Measurements from ENCODE around the gene RFLNA. TPM values are rescaled to one million over a fixed set of nuclear protein-coding genes. Genes with fewer than 3 reads are reported as not detected.
A peak's percentile ranks its signal among the peaks of the same experiment; 100 is the strongest.

The RFLNA gene
- total and polyA plus RNA-seq, 2 of the 13 experiments (the other 11 are each of a cell fraction or from before 2014, with no cell fraction given) = not detected

DNA sequence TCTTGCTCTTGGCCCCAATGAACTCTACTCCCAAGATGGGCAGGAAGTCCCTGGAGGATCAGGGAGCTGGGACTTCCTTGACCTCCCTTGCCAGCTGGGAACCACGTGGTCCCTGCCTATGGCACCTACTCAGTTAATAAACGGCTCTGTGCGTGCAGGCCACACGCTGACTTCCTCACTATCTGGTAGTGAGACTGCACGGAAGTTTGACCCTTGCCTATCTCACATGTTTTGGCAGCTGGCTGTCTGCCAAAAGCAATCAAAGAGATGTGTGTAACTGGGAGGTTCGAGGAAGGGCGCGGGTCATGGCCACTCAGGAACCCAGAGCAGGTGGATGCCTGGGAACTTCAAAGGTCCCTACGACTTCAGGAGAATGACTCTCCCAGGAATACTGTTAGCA, 57.9 kb downstream of the RFLNA start (continued):
- TF ChIP-seq ZNF75D (CRISPR knock-in tag; IDR thresholded peaks at IDR 0.05; ENCODE audit: borderline replicate concordance) (no peak), RNF2 (conservative IDR thresholded peaks at IDR 0.05; ENCODE audit: low read depth) (no peak), ZNF563 (CRISPR knock-in tag; IDR thresholded peaks at IDR 0.05) (no peak), ZSCAN31 (CRISPR knock-in tag; IDR thresholded peaks at IDR 0.05; ENCODE audit: low read depth) (no peak), BORCS8-MEF2B (CRISPR knock-in tag; IDR thresholded peaks at IDR 0.05) (0 out of 2 replicates have a peak, but pooled peaks have one; percentile 38), HDAC2 (CRISPR knock-in tag; IDR thresholded peaks at IDR 0.05) (peak; percentile 90), TMF1 (CRISPR knock-in tag; IDR thresholded peaks at IDR 0.05; ENCODE audit: low read depth) (no peak), SALL1 (CRISPR knock-in tag; IDR thresholded peaks at IDR 0.05) (peak; percentile 90), AHR (CRISPR knock-in tag; IDR thresholded peaks at IDR 0.05) (no peak), FOXJ3 (CRISPR knock-in tag; IDR thresholded peaks at IDR 0.05; ENCODE audit: borderline replicate concordance) (peak; percentile 63; the same call in 1 of the 2 replicates), SOX5 (CRISPR knock-in tag; IDR thresholded peaks at IDR 0.05; ENCODE audit: borderline replicate concordance) (peak; percentile 73; the same call in 1 of the 2 replicates), HOXD1 (CRISPR knock-in tag; IDR thresholded peaks at IDR 0.05) (no peak), ZNF17 (CRISPR knock-in tag; IDR thresholded peaks at IDR 0.05) (no peak), ZNF441 (CRISPR knock-in tag; IDR thresholded peaks at IDR 0.05; ENCODE audit: borderline replicate concordance) (no peak), THYN1 (CRISPR knock-in tag; IDR thresholded peaks at IDR 0.05; ENCODE audit: borderline replicate concordance, low read depth) (no peak), ZNF891 (CRISPR knock-in tag; IDR thresholded peaks at IDR 0.05) (no peak), REPIN1 (CRISPR knock-in tag; IDR thresholded peaks at IDR 0.05; ENCODE audit: borderline replicate concordance, low read depth) (peak; percentile 52; the same call in 1 of the 2 replicates), ZNF878 (CRISPR knock-in tag; IDR thresholded peaks at IDR 0.05) (no peak), MXI1 (IDR thresholded peaks at IDR 0.05; ENCODE audit: borderline replicate concordance, low read depth, low read length) (peak; percentile 77; the same call in 2 of the 3 replicates), SCMH1 (CRISPR knock-in tag; IDR thresholded peaks at IDR 0.05; ENCODE audit: borderline replicate concordance) (no peak), ZNF30 (CRISPR knock-in tag; IDR thresholded peaks at IDR 0.05) (no peak), ZNF12 (CRISPR knock-in tag; IDR thresholded peaks at IDR 0.05) (no peak), ZNF83 (CRISPR knock-in tag; IDR thresholded peaks at IDR 0.05; ENCODE audit: borderline replicate concordance) (no peak), STAG1 (CRISPR knock-in tag; IDR thresholded peaks at IDR 0.05) (0 out of 2 replicates have a peak, but pooled peaks have one; percentile 16), YEATS4 (CRISPR knock-in tag; IDR thresholded peaks at IDR 0.05; ENCODE audit: borderline replicate concordance) (peak; percentile 37; the same call in 1 of the 2 replicates)
- TF ChIP-seq, protein P1, sequence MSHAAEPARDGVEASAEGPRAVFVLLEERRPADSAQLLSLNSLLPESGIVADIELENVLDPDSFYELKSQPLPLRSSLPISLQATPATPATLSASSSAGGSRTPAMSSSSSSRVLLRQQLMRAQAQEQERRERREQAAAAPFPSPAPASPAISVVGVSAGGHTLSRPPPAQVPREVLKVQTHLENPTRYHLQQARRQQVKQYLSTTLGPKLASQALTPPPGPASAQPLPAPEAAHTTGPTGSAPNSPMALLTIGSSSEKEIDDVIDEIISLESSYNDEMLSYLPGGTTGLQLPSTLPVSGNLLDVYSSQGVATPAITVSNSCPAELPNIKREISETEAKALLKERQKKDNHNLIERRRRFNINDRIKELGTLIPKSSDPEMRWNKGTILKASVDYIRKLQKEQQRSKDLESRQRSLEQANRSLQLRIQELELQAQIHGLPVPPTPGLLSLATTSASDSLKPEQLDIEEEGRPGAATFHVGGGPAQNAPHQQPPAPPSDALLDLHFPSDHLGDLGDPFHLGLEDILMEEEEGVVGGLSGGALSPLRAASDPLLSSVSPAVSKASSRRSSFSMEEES (CRISPR knock-in tag; IDR thresholded peaks at IDR 0.05) = peak; percentile 66
- TF ChIP-seq, protein P2, sequence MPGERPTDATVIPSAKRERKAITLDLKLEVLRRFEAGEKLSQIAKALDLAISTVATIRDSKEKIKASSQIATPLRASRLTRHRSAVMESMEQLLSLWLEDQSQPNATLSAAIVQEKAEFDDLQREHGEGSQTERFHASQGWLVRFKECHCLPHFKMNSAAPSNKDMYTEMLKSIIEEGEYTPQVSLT (CRISPR knock-in tag; IDR thresholded peaks at IDR 0.05; ENCODE audit: borderline replicate concordance, low read depth) = no peak
- TF ChIP-seq, protein P3, sequence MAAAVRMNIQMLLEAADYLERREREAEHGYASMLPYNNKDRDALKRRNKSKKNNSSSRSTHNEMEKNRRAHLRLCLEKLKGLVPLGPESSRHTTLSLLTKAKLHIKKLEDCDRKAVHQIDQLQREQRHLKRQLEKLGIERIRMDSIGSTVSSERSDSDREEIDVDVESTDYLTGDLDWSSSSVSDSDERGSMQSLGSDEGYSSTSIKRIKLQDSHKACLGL (CRISPR knock-in tag; IDR thresholded peaks at IDR 0.05) = no peak; the same call in 1 of the 2 replicates
- TF ChIP-seq, protein P4, sequence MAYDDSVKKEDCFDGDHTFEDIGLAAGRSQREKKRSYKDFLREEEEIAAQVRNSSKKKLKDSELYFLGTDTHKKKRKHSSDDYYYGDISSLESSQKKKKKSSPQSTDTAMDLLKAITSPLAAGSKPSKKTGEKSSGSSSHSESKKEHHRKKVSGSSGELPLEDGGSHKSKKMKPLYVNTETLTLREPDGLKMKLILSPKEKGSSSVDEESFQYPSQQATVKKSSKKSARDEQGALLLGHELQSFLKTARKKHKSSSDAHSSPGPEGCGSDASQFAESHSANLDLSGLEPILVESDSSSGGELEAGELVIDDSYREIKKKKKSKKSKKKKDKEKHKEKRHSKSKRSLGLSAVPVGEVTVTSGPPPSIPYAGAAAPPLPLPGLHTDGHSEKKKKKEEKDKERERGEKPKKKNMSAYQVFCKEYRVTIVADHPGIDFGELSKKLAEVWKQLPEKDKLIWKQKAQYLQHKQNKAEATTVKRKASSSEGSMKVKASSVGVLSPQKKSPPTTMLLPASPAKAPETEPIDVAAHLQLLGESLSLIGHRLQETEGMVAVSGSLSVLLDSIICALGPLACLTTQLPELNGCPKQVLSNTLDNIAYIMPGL (CRISPR knock-in tag; IDR thresholded peaks at IDR 0.05; ENCODE audit: borderline replicate concordance in 1 of 2, low read depth in 1 of 2) = peak in 1 of 2 experiments; percentile 41; a peak in 1 of 4 replicates
